HG03139 (cell line): ENCODE data around the gene PARD3B.

Source experiments
- ATAC-seq: cut with Tn5 transposase; IDR thresholded peaks from one replicate; pipeline ENCODE4 v1.9.1; 2021; ENCODE audit not compliant: unreplicated experiment

PARD3B gene

GRCh38 chr2:204986641-204987040 lies 441.4 kb downstream of the PARD3B start:
- no peak for ATAC-seq

- ATAC-seq, result no peak
These were observed 443.6 kb downstream of the PARD3B start for GRCh38 chr2:204988836-204989235.

- no peak for ATAC-seq
These were observed 444.6 kb downstream of the PARD3B start for GRCh38 chr2:204989877-204990276.

GRCh38 chr2:205001300-205001966 lies 456.2 kb downstream of the PARD3B start:
- no peak for ATAC-seq

- ATAC-seq, result no peak
These were observed 457.1 kb downstream of the PARD3B start for GRCh38 chr2:205002390-205002789.

- no peak for ATAC-seq
These were observed 458.0 kb downstream of the PARD3B start for GRCh38 chr2:205003288-205003687.

GRCh38 chr2:205010196-205010595 lies 464.9 kb downstream of the PARD3B start:
- no peak for ATAC-seq

- no peak for ATAC-seq
These were observed 465.8 kb downstream of the PARD3B start for GRCh38 chr2:205011031-205011430.

- ATAC-seq, result no peak
These were observed 467.7 kb downstream of the PARD3B start for GRCh38 chr2:205012961-205013360.

GRCh38 chr2:205013586-205013985 lies 468.3 kb downstream of the PARD3B start:
- ATAC-seq, result no peak

- no peak for ATAC-seq
These were observed 468.9 kb downstream of the PARD3B start for GRCh38 chr2:205014201-205014600.

- ATAC-seq, result no peak
These were observed 472.1 kb downstream of the PARD3B start for GRCh38 chr2:205017381-205017780.

GRCh38 chr2:205017912-205018311 lies 472.6 kb downstream of the PARD3B start:
- no peak for ATAC-seq

- ATAC-seq, result no peak
These were observed 475.4 kb downstream of the PARD3B start for GRCh38 chr2:205020673-205021072.

- ATAC-seq, result no peak
These were observed 477.6 kb downstream of the PARD3B start for GRCh38 chr2:205022841-205023240.

- ATAC-seq, result no peak
These were observed 479.7 kb downstream of the PARD3B start for GRCh38 chr2:205024822-205025518.

- ATAC-seq, result no peak
These were observed 480.4 kb downstream of the PARD3B start for GRCh38 chr2:205025580-205026240.

- no peak for ATAC-seq
These were observed 485.4 kb downstream of the PARD3B start for GRCh38 chr2:205030695-205031094.

- ATAC-seq, result no peak
These were observed 486.8 kb downstream of the PARD3B start for GRCh38 chr2:205032093-205032551.

GRCh38 chr2:205033431-205033830 lies 488.2 kb downstream of the PARD3B start:
- ATAC-seq, result no peak

- ATAC-seq, result no peak
These were observed 488.8 kb downstream of the PARD3B start for GRCh38 chr2:205034034-205034433.

GRCh38 chr2:205040323-205040722 lies 495.0 kb downstream of the PARD3B start:
- no peak for ATAC-seq
